NCI-H748 treated with DMSO at 0.1 percent for 48 hours (cell line): ENCODE data around the gene CCDC6.

ENCODE experiments used
- DNase-seq: peaks from one replicate; lab custom pipeline; 2025; lab: John Stamatoyannopoulos, UW

Gene CCDC6

DNA sequence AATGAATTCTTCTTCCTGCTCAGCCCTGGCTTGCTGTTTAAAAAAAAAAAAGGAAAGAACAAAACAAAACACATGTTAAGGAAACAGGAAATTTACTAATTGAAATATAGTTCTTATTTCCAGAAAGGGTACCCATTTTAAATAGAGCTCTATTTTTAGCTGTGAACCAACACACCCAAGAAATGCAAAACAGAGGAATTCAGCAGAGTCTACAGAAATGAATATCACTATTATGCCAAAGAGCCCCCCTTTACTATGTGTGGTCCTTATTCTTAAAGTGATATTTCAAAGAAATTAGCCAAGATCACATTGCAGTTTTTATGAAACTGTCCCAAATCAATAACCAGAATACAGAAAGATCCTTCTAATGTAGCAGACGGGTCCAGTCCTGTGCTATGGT lies 53.7 kb downstream of the CCDC6 start:
- DNase-seq, result no peak

DNA sequence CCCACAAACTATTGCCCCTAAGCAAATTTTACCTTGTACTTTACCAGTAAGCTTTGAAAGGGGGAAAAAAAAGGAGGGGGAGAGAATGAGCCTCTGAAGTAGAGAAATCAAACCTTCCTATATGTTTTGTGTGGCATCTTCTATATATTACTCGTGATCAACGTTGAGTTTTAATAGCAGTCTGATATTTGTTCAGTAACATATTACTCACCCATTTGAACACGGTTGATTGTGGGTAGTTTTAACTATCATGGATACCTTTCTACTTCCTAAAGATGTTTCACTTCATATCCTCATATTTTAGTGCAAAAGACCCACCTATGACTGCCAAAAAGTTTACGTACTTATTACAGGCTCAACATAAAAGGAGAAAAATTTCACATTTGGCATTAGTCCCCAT lies 54.5 kb downstream of the CCDC6 start:
- no peak for DNase-seq

DNA sequence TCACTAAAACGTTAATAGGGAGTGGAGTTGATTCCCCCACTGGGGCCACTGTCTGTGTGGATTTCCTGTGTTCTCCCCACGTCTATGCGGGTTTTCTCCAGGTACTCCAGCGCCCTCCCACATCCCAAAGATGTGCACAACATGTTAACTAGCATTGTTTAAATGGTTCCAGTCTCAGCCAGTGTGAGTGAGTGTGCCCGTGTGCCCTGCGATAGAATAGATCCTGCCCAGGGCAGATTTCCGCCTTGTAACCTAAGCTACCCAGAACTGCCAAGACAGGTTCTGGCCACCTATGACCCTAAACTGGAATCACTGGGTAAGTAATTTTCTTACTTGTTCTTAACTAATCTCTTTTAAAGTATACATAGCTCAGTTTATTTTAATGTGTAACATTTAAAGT lies 58.5 kb downstream of the CCDC6 start:
- DNase-seq, result no peak

- DNase-seq, result no peak
Measured at GRCh38 chr10:59847326-59847725, 59.0 kb downstream of the CCDC6 start.

- no peak for DNase-seq
Measured at GRCh38 chr10:59844436-59844835, 61.9 kb downstream of the CCDC6 start.

DNA sequence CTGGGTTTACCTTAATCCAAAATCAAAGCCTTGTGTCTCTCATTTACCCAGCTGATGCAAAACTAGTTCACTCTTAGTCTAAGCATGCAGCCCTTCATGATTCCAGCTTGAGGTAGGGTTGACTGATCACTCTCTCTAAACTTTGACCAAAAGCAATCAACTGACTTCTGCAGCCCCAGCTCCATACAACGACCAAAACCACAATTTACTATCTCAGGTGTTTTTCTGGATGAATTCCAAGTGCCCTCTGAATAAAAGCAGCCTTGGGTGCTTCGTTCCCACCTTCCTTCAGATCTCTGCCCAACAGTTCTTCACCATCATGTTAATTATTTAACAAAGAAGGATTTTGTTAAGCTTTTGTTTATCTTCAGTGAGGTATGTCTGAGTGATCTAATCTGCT lies 62.6 kb downstream of the CCDC6 start:
- no peak for DNase-seq

DNA sequence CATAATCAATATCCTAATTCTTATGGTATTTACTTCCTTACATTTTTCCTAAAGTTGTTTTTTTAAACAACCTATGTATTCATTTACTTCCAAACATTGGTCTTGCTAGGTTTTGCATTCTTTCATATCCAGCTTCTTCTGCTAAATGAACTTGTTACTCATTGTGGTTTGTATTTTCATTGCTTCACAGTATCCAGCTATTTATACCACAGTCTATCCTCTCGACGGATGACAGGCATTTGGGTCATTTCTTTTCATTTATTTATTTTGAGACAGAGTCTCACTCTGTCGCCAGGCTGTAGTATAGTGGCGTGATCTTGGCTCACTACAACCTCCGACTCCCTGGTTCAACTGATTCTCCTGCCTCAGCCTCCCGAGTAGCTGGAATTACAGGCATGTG lies 66.8 kb downstream of the CCDC6 start:
- no peak for DNase-seq

- DNase-seq, result no peak
Measured at GRCh38 chr10:59838085-59838789, 68.1 kb downstream of the CCDC6 start.

GRCh38 chr10:59833810-59834209 lies 72.5 kb downstream of the CCDC6 start:
- DNase-seq, result no peak

DNA sequence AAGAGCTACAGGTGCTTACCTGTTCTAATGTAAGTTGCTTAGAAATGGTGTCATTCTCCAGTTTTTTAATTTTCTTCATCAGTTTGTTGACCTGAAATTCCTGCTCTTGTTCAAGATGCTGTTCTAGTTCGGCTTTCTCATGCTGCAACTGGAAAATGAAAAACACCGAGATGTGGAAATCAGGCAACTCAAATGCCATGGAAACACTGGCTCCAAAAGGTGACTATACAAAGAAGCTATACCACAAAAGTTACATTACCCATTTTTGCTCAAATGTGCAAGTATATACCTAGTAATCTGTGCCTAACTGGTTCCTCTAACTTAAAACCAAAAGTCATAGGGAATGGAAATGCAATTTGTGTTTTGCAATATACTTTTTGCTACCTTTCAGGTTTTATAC lies 73.8 kb downstream of the CCDC6 start:
- DNase-seq, result no peak

DNA sequence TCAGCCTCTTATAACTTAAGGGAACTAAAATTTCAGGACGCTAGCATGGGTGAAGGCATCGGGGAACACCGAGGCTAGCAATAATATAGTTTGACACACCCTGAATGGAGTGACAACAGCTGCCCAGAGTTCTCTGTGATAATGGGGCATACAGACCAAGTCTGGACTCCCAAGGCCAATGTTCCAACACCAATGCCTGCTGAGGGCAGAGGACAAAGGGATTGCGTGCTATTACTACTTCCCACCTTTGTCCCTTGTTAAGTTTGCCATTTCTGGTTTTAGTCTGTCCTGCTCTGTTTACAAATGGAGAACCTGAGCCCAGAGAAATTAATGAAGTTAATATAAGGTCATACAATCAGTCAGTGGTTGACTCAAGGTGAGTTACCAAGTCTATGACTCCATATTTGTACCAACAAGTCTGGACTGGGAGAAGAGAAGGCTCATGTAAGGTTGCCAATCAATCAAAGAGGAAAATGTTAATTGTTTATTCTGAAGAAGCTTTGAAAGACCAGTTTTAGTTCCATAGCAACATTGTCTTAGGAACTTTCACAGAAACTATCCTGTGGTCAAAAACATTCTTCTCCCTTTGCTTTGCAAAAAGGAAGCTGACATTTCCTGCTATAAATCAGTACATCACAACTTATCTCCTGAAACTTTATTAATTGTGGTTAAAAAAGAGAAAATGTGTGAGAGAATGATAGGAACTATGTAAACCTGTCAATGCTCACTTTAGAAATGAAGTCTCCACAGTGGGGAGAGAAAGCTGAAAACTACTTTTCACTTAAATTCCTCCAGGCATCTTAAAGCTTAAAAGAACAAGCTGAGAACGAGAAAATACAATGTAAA lies 74.5 kb downstream of the CCDC6 start:
- no peak for DNase-seq

- peak; percentile 13 for DNase-seq
Measured at GRCh38 chr10:59830601-59831259, 75.6 kb downstream of the CCDC6 start.

DNA sequence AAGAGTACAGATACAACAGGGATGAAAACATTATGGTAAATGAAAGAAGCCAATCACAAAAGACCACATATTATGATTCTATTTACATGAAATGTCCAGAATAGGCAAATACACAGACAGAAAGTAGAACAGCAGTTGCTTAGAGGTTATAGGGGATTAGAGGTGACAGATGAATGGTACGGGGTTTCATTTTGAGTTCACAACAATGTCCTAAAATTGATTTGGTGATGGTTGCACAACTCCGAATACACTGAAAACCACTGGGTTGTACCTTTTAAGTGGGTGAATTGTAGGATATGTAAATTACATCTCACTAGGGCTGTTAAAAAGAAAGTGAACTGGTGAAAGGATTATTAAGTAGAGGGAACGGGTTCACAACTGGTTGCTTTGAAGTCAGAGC lies 76.8 kb downstream of the CCDC6 start:
- no peak for DNase-seq

- no peak for DNase-seq
Measured at GRCh38 chr10:59829024-59829423, 77.3 kb downstream of the CCDC6 start.

- DNase-seq, result no peak
Measured at GRCh38 chr10:59825932-59826331, 80.4 kb downstream of the CCDC6 start.

GRCh38 chr10:59823751-59824150 lies 82.6 kb downstream of the CCDC6 start:
- DNase-seq, result no peak

DNA sequence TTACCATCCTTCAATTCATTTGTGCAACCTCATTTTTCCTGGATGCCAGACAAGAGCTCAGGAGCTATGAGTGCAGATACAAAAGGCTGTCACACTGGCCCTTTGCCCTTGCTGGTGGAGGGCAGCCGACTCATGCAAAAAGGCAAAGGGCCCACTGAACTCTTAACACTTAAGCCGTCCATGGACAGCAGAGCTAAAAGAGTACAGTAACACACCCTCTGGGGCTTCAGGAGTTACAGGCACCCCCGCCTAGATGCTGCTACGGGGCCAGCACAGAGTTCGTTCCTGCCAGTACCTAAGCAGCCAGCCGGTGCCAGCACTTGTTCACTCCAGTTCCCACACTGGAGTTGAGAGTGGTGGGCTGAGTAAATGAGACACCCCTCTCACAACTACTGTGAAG lies 83.2 kb downstream of the CCDC6 start:
- DNase-seq, result no peak

DNA sequence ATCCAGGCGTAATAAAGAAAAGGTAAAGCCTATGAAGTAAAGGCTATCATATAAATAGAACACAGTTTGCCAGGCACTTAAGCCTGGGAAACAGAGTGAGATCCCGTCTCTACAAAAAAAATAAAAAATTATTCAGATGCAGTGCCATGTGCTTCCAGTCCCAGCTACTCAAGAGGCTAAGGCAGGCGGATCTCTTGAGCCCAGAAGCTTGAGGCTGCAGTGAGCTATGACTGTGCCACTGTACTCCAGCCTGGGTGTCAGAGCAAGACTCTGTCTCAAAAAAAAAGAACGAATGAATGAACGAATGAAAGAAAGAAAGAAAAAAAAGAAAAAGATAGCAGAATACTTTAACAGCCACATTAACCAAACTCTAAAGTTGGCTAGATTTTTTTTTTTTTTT lies 85.9 kb downstream of the CCDC6 start:
- DNase-seq, result no peak

DNA sequence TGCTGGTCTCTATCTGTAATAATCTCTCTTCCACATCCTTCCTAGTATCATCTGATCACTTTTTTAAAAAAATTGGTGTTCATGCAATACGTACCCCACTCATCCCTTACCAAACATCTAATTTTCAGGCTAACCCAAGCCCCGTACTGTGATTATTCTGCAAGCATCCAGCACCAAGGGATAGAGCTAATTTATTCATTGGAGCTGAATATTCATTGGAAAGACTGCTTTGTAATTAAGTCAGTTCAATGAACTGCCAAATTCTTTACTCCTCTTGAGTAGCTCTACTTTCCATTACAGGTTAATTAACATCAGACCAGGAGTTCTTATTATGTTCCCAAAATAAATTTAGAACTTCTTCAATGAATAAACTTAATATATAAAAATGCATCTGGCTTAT lies 86.7 kb downstream of the CCDC6 start:
- DNase-seq, result no peak

DNA sequence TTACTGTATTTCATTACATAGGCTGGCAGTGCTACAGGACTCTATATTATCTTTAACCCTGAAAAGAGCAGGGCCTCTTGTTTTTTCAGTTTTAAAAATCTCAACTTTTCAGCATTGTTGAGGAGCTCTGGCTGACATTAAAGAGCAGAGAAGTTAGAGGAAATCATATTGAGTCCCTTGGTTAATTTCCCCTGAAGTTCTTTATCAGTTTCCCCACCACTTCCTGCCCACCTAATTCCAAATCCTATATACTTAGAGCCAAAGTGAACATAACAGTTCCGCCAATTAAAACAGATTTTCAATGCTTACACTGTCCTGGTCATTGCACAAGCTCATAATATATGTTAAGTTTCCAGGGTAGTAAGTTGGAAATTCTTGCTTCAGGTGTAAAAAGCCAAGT lies 87.1 kb downstream of the CCDC6 start:
- no peak for DNase-seq

DNA sequence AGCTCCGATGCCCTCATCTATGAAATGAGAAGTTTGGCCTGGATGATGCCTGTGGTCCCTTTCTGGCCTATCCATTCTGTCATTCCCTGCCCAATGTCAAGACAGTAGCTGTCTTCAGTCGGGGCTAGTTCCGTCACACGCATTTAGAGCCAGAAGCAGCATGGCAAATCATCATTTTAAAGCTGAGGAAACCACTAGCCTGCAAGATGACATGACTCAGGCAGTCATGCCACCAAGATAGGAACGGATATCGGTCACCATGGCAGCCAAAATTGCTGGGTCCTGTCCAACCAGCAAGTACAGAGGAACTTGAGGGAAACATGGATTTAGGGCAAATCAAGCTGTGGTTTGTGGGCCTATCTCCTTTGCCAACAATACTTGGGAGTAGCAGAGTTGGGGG lies 88.6 kb downstream of the CCDC6 start:
- DNase-seq, result no peak

DNA sequence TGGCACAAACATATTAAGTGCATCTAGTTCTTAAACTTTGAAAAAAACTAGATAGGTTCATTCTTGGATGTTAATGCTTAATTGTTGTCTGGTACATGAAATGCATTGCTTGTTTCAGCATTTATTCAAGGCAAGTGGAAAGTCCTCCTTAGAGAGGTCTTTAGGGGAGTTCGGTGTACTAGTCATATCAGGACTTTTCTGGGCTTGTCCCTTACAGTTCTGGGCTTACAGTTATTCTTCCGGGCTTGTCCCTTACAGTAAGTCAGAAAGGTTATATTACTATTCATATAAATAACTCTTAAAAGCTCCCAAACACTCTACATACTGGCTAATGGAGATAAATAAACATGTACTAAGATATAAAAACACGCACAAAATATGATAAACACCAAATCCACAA lies 91.5 kb downstream of the CCDC6 start:
- DNase-seq, result no peak

GRCh38 chr10:59812519-59813122 lies 93.7 kb downstream of the CCDC6 start:
- DNase-seq, result no peak
